Neural progenitor cell (in vitro differentiated cells): ENCODE measurements around the gene CRNKL1. TPM values are rescaled to one million over a fixed set of nuclear protein-coding genes. Genes with fewer than 3 reads are reported as not detected.

Experiments
- DNase-seq: peaks from one replicate; pipeline ENCODE4 v3.0.0-alpha.2; 2016; ENCODE audit warnings: low spot score
- H2AFZ ChIP-seq: fragments of 200-600 bp; sonication (generic); replicated peaks from 2 replicates; pipeline ENCODE4 v1.6.1; 2016; ENCODE audit warnings: antibody characterized with exemption
- H3F3A ChIP-seq: fragments of 200-600 bp; sonication (generic); 2 replicates; pipeline ENCODE4 v1.6.1; 2016; ENCODE audit warnings: antibody characterized with exemption, low read depth
- H3K27ac ChIP-seq: fragments of 200-600 bp; sonication (generic); 2 replicates; pipeline ENCODE4 v1.5.1; 2016; ENCODE audit warnings: mild to moderate bottlenecking
- H3K27me3 ChIP-seq: fragments of 200-600 bp; sonication (generic); 2 replicates; pipeline ENCODE4 v1.6.1; 2016; ENCODE audit warnings: mild to moderate bottlenecking, moderate library complexity
- H3K36me3 ChIP-seq: fragments of 200-600 bp; sonication (generic); 2 replicates; pipeline ENCODE4 v1.5.1; 2016
- H3K4me1 ChIP-seq: fragments of 200-600 bp; sonication (generic); 2 replicates; pipeline ENCODE4 v1.6.1; 2016; ENCODE audit warnings: mixed run types
- H3K4me2 ChIP-seq: fragments of 200-600 bp; sonication (generic); 2 replicates; pipeline ENCODE4 v1.6.1; 2016
- H3K4me3 ChIP-seq: fragments of 200-600 bp; sonication (generic); 2 replicates; pipeline ENCODE4 v1.5.1; 2016
- H3K79me2 ChIP-seq: fragments of 200-600 bp; sonication (generic); 2 replicates; pipeline ENCODE4 v1.6.1; 2016; ENCODE audit warnings: low read depth
- H3K9ac ChIP-seq: fragments of 200-600 bp; sonication (generic); 2 replicates; pipeline ENCODE4 v1.6.1; 2016
- H3K9me3 ChIP-seq: fragments of 200-600 bp; sonication (generic); 2 replicates; pipeline ENCODE4 v1.5.1; 2016; ENCODE audit warnings: low read depth
- H4K20me1 ChIP-seq: fragments of 200-600 bp; sonication (generic); 2 replicates; pipeline ENCODE4 v1.6.1; 2016; ENCODE audit warnings: low read depth
- H3K27ac Mint-ChIP-seq: 3 replicates; pipeline ENCODE4 v1.8.0; 2021; ENCODE audit warnings: mixed read lengths
- H3K27me3 Mint-ChIP-seq: 2 replicates; pipeline ENCODE4 v1.8.0; 2022; ENCODE audit warnings: low read depth, mild to moderate bottlenecking, inconsistent platforms, moderate library complexity, mixed read lengths; ENCODE audit not compliant: insufficient read depth
- H3K36me3 Mint-ChIP-seq: 3 replicates; pipeline ENCODE4 v1.8.0; 2021; ENCODE audit warnings: mixed read lengths
- H3K4me1 Mint-ChIP-seq: 3 replicates; pipeline ENCODE4 v1.8.0; 2021; ENCODE audit warnings: mixed read lengths
- H3K4me3 Mint-ChIP-seq: 3 replicates; pipeline ENCODE4 v1.8.0; 2021; ENCODE audit warnings: mild to moderate bottlenecking, moderate library complexity, mixed read lengths
- H3K9me3 Mint-ChIP-seq: 3 replicates; pipeline ENCODE4 v1.8.0; 2020; ENCODE audit warnings: mixed read lengths
- EZH2 ChIP-seq: fragments of 200-600 bp; sonication (generic); IDR thresholded peaks from 2 replicates; pipeline ENCODE4 v1.6.1; 2017; ENCODE audit warnings: antibody characterized with exemption, mild to moderate bottlenecking, moderate library complexity
- EZH2phosphoT487 ChIP-seq: fragments of 200-600 bp; sonication (generic); IDR thresholded peaks from 2 replicates; pipeline ENCODE4 v1.6.1; 2017; ENCODE audit warnings: antibody characterized with exemption
- total RNA-seq: library from RNA; depleted of rRNA; stranded (reverse); fragments of >200 nt; gene quantifications from 2 replicates; pipeline ENCODE4 v1.2.3, GENCODE V29; 2015; ENCODE audit warnings: low replicate concordance
- TF ChIP-seq, protein P1 (sequence below): fragments of 200-600 bp; sonication (generic); IDR thresholded peaks from 2 replicates; pipeline ENCODE4 v1.5.1; 2017; ENCODE audit warnings: antibody characterized with exemption, mild to moderate bottlenecking

CRNKL1 gene
- total RNA-seq, 1 donor from 2014 or later = 45.0 TPM

DNA sequence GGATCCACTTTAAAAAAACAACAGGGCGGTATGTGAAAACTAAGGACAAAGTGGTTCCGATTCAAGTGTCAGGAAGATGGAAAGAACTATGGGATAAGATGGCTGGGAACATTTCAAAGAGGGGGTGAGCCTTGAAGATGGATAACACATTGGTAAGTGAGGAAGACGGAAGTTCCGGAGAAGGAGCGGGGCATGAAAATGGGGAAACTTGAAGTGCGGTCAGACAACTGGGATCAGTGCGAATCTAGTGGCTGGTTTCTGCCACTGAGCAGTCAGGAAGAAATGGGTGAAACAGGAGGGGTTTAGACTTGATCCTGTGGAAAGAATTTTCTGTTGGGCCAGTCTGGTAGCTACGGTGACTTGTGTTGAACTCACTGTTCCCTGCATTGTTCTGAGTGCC lies 33.9 kb downstream of the CRNKL1 start:
- H3K4me3 Mint-ChIP-seq = peak overlapping the region; percentile 79
- no peak for DNase-seq
- no peaks in the 10 kb centered on the region for H3K36me3 ChIP-seq
- peak overlapping the region; percentile 81 for H3K9ac ChIP-seq
- H3K4me3 ChIP-seq = peak overlapping the region; percentile 99
- peaks cover 17% of the 10 kb centered on the region for H3K4me1 Mint-ChIP-seq
- H3K36me3 Mint-ChIP-seq = peaks cover 2% of the 10 kb centered on the region
- peaks cover 15% of the 10 kb centered on the region for H3F3A ChIP-seq
- no peak overlapping the region for H3K27ac ChIP-seq
- no peak overlapping the region for H3K27ac Mint-ChIP-seq
- H3K27me3 ChIP-seq = no peaks in the 10 kb centered on the region
- H3K79me2 ChIP-seq = peaks cover 61% of the 10 kb centered on the region
- H2AFZ ChIP-seq = no peak overlapping the region
- peaks cover 7% of the 10 kb centered on the region for H3K4me1 ChIP-seq
- no peaks in the 10 kb centered on the region for H3K27me3 Mint-ChIP-seq
- peak overlapping the region; percentile 98 for H3K4me2 ChIP-seq
- H4K20me1 ChIP-seq = peaks cover 14% of the 10 kb centered on the region
- no peak for TF ChIP-seq EZH2
- TF ChIP-seq, protein P1, sequence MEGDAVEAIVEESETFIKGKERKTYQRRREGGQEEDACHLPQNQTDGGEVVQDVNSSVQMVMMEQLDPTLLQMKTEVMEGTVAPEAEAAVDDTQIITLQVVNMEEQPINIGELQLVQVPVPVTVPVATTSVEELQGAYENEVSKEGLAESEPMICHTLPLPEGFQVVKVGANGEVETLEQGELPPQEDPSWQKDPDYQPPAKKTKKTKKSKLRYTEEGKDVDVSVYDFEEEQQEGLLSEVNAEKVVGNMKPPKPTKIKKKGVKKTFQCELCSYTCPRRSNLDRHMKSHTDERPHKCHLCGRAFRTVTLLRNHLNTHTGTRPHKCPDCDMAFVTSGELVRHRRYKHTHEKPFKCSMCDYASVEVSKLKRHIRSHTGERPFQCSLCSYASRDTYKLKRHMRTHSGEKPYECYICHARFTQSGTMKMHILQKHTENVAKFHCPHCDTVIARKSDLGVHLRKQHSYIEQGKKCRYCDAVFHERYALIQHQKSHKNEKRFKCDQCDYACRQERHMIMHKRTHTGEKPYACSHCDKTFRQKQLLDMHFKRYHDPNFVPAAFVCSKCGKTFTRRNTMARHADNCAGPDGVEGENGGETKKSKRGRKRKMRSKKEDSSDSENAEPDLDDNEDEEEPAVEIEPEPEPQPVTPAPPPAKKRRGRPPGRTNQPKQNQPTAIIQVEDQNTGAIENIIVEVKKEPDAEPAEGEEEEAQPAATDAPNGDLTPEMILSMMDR = no peak
- no peak for TF ChIP-seq EZH2phosphoT487
- no peaks in the 10 kb centered on the region for H3K9me3 ChIP-seq
- no peaks in the 10 kb centered on the region for H3K9me3 Mint-ChIP-seq

DNA sequence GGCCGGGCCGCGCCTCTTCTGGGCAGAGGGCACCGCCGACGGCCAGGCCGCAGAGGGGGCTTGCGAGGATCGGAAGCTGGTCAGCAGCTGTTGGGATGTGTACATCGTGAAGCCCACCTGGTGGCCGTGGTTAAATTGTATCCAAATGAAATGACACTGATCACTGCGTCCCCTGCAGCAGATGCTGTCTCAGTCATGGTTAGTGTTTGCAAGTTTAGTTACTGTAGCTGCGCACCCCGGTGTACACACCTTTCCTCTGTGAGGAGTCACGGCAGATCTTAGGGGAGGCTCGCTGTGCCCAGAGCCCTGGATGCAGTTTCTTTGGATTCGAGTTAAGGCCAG lies 34.5 kb downstream of the CRNKL1 start:
- Histone ChIP-seq H3K27ac (no peak overlapping the region), H3K4me3 (peak overlapping the region; percentile 99), H3K27me3 (no peaks in the 10 kb centered on the region), H3K79me2 (peaks cover 56% of the 10 kb centered on the region), H3F3A (peaks cover 15% of the 10 kb centered on the region), H3K4me2 (peak overlapping the region; percentile 98), H3K9me3 (no peaks in the 10 kb centered on the region), H4K20me1 (peaks cover 14% of the 10 kb centered on the region), H3K36me3 (no peaks in the 10 kb centered on the region), H3K4me1 (peaks cover 7% of the 10 kb centered on the region), H2AFZ (peak overlapping the region; percentile 97), H3K9ac (peak overlapping the region; percentile 81)
- no peaks in the 10 kb centered on the region for H3K9me3 Mint-ChIP-seq
- no peaks in the 10 kb centered on the region for H3K27me3 Mint-ChIP-seq
- peaks cover 17% of the 10 kb centered on the region for H3K4me1 Mint-ChIP-seq
- no peak for TF ChIP-seq EZH2phosphoT487
- TF ChIP-seq EZH2 = no peak
- TF ChIP-seq, protein P1 = no peak
- peak overlapping the region; percentile 79 for H3K4me3 Mint-ChIP-seq
- H3K27ac Mint-ChIP-seq = no peak overlapping the region
- H3K36me3 Mint-ChIP-seq = peaks cover 2% of the 10 kb centered on the region
- DNase-seq = peak; percentile 52

DNA sequence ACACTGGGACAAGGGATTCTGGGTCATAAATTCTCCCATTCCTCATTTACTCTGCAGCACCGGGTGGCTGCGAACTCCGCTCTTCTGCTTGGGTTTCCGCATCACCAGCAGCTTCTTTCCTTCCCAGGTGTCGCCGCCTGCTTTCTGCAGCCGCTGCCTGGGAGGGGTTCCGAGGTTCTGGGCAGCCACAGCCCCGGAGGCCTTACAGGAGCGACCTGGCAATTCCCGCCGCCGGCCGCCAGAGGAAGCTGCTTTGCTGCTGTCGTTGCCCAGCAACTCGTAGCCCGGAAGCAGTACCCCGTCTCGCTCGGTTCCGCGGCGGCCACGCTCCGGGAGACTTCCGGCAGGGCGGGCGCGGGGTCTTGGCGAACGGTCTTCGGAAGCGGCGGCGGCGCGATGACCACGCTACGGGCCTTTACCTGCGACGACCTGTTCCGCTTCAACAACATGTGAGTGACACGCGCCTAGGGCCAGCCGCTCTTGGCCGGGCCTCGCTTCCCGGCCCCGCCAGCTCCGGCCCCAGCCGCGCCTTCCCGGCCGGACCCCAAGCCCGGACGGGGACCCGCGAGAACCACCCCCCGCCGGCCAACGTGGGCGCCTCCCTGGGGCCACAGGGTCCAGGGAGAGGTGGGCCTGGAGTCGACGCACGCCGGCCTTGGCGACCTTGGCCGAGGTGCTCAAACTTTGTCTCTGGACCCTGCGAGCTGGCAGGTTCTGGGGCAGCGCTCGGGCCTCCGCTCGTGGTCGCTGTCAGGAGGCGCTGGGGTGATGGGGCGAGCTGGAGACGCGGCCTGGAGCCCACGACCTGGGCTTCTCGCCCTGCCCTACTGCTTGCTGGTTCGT lies 35.0 kb downstream of the CRNKL1 start, which contains the start of gene NAA20:
NAA20 (plus strand) TSS at position 362 of the 843 bp plus-strand sequence; CDS start at position 397, 35 bp downstream.
- Histone ChIP-seq H4K20me1 (peaks cover 14% of the 10 kb centered on the region), H3F3A (peaks cover 15% of the 10 kb centered on the region), H3K9me3 (no peaks in the 10 kb centered on the region), H2AFZ (peak within 1 kb of the TSS; percentile 97), H3K9ac (peak within 1 kb of the TSS; percentile 81), H3K27ac (no peak within 1 kb of the TSS), H3K4me1 (peaks cover 7% of the 10 kb centered on the region), H3K36me3 (no peaks in the 10 kb centered on the region), H3K27me3 (no peaks in the 10 kb centered on the region), H3K4me2 (peak within 1 kb of the TSS; percentile 98), H3K79me2 (peaks cover 50% of the 10 kb centered on the region), H3K4me3 (peak within 1 kb of the TSS; percentile 99)
- H3K4me1 Mint-ChIP-seq = peaks cover 21% of the 10 kb centered on the region
- peak within 1 kb of the TSS; percentile 85 for H3K4me3 Mint-ChIP-seq
- H3K9me3 Mint-ChIP-seq = no peaks in the 10 kb centered on the region
- TF ChIP-seq, protein P1 = peak; percentile 62
- no peak for TF ChIP-seq EZH2
- TF ChIP-seq EZH2phosphoT487 = no peak
- H3K27me3 Mint-ChIP-seq = no peaks in the 10 kb centered on the region
- H3K36me3 Mint-ChIP-seq = peaks cover 2% of the 10 kb centered on the region
- peak within 1 kb of the TSS; percentile 80 for H3K27ac Mint-ChIP-seq
- DNase-seq = peak; percentile 96
